GM19372 (cell line): ENCODE measurements around the gene NECAP2.
"Not testable (repeated sequence)": the region's sequence is repeated elsewhere in the genome, so short reads cannot be mapped to it uniquely, and the experiment has no call there.

Experiments
- ATAC-seq: cut with Tn5 transposase; IDR thresholded peaks from one replicate; pipeline ENCODE4 v1.9.1; 2021; ENCODE audit warnings: mild to moderate bottlenecking, low read depth, moderate library complexity; ENCODE audit not compliant: unreplicated experiment

NECAP2 gene

DNA sequence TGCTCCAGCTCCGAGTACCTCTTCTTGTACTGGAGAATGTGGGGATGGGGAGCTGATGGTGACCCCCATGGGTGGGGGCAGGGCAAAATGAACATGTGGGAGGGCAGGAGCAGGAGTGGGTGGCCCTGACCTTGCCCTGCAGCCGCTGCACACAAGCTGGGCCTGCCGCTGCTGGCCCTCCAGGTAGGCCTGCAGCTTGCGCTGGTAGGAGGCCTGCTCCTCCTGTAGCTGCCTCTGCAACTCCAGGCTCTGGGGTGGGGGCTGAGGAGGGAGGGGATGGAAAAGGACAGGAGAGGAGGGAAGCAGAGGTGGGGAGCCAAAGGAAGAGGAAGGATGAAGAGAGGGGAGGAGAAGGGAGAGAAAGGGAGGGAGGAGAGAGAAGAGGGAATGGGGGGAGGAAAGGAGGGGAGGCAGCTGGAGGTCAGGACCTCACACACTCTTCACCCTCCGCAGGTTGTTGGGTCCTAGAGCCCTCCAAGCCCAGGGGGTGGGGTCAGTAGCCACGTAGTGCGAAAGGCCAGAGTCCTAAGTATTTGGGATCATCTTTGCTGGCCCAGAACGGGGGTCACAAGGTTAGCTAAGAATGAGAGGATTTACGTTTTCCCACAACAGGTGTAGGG is 50.6 kb downstream of the NECAP2 start:
- ATAC-seq = no peak

DNA sequence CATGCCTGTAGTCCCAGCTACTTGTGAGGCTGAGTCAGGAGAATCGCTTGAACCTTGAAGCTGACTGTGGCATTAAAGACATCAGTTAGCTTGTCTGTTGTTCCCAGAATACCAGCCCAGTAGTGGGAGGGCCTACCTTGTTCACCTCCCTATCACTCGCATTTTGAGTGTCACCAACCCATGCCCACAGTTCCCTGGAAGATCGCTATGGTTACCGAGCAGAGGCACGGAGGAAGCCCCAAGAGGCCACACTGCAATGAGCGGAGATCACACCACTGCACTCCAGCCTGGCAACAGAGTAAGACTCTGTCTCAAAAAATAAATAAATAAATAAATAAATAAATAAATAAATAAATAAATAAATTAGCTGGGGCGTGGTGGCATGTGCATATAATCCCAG is 52.4 kb downstream of the NECAP2 start:
- ATAC-seq = not testable (repeated sequence)

DNA sequence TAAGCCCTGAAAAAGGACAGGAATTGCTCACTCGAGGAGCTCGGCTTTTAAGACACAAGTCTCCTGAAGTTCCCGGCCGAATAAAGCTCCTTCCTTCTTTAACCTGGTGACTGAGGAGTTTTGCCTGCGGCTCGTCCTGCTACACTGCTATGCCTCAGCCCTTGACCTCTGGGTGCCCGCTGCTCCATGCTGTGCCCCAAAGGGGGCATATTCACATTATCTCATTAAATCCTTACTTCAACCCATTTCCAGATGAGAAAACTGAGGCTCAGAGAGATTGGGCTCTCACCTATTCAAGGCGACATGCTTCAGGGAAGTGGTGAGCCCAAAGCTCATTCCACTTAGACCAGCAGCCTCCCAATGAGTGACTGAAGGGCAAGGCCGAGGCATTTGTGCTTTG is 53.2 kb downstream of the NECAP2 start:
- ATAC-seq = not testable (repeated sequence)

DNA sequence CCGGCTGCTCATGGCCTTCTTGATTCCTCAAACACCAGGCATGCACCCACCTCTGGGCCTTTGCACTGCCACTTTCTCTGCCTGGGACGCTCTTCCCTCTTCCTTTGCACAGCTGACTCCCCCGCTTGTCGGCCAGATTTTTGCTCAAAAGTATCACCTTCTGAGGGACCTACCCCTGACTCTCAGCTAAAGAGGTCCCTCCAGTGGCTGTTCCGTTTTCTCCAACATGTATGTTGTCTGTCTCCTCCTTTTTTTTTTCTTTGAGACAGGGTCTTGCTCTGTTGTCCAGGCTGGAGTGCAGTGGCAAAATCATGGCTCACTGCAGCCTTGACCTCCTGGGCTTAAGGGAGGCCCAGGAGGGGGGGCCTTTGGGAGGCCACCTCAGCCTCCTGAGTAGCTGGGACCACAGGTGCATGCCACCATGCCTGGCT is 57.0 kb downstream of the NECAP2 start:
- not testable (repeated sequence) for ATAC-seq

DNA sequence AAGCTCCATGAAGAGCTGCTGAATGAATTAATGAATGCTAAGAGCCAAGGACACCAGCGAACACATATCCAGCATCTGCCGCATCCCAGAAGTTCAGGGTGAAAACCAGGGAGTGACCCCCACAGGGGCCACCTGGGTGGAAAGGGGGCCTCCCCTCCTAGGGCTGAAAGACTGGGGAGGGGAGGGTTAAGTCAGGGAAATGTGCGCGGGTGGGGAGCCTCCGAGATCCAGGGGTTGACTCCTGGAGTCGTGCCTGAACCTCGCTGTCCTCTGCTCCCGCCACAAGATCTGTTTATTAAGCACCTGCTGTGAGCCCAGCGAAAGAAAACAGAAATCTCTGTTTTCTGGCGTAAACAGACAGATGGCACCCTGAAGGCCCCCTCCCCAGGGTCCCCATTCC is 57.5 kb downstream of the NECAP2 start:
- not testable (repeated sequence) for ATAC-seq

DNA sequence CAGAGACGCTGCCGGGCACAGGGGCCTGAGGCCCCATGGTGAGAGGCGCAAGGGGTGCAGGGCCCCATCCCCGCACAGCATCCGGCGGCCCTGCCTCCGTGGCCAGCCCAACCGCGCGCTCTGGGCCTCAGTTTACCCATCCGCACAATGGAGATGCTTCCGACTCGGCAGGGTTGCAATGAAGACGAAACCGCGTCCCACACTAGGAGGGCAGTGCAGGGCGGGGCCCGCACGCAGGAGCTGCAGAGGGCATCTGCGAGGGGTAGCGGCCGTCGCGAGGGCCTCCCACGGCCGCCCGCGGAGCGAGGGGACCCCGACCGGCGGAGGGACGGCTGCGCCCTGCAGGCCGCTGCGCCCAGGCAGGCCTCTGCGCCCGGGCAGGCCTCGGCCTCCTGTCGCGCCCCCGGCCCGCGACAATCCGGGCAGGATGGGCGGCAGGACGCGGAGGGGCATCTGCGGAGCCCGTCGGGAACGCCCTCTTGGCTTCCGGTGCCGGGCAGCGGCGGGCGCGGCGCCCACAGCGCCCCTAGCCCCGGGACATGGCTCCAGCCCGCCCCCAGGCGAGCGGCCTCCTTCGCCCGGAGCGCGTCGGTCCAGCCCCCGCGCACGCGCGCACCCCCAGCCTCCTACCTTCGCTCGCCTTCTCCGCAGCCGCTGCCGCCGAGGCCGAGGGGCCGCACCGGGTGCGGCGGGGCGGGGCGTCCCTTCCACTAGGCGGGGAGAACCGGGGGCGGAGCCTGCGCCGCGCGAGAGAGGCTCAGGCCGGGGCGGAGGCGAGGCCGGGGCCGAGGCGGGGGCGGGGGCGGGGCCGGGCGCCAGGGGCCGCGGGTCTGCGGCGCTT is 58.3 kb downstream of the NECAP2 start:
- ATAC-seq = peak; percentile 91

DNA sequence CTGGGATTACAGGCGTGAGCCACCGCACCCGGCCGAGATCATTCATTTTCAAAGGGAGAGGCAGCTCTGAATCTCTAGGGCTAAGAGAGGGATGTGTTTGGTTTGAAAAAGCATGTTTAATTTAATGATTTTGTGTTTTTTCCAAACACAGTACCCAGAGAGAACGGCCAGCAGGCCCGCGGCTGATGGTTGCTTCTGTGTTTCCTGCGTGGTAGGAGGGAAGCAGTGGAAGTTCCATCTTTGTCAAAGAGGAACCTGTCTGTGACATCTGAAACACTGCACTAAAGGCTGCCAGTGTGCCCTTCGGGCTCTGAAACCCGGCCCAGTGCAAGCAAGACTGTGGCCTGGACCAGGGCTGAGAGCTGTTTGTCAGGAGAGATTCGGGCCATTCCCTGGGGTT is 59.9 kb downstream of the NECAP2 start:
- ATAC-seq = not testable (repeated sequence)

DNA sequence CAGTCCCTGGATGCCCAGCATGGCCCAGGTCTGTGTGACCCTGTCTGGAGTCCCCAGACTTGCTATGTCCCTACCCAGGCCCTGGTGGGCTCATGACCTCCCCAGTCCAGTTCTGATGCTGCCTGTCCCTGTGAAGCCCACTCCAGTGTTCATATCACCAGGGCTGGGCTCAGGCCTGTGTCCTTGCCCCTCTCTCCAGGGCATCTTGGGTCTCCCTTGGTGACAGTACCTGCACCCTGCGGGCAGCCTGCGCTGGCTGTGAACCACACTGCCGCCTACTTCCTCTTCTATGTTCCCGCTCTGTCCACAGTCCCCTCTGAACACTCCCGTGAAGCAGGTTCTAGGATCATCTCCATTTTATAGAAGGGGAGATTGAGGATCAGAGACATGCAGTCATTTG is 60.5 kb downstream of the NECAP2 start:
- ATAC-seq = not testable (repeated sequence)

DNA sequence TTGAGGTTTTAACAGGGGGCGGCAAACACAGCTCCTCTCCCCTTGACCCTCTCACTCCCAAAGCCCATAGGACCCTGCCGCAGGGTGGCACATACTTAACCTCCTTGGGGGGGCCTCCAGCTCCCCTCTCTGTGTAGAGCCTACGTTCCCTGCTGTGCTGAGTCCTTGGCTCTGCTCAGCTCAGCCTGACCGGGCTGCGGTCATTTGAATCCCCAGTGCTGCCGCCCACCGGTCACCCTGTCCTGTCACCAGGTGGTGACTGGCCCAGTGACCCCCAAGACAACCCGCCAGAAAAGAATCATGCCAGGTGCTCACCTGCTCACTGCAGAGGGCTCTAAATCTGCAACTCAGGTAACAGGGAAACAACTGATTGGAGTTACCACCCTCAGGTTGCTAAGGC is 60.9 kb downstream of the NECAP2 start:
- not testable (repeated sequence) for ATAC-seq

DNA sequence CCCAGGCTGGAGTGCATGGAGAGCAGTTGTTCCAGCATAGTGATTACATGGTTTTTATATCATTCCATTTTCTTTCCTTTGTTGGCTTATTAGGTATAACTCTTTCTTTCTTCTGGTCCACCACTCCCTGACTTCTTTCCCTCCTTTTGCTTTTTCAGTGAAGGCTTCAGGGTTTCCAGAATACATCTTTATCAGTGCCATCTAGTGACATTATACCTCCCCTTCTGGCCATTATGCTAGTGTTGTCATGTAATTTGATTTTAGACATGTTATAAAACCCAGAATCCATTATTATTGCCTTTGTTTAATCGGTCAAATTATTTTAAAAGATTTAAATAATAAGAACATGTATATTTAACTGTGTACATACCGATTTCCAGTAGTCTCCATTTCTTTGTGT is 63.0 kb downstream of the NECAP2 start:
- no peak for ATAC-seq

DNA sequence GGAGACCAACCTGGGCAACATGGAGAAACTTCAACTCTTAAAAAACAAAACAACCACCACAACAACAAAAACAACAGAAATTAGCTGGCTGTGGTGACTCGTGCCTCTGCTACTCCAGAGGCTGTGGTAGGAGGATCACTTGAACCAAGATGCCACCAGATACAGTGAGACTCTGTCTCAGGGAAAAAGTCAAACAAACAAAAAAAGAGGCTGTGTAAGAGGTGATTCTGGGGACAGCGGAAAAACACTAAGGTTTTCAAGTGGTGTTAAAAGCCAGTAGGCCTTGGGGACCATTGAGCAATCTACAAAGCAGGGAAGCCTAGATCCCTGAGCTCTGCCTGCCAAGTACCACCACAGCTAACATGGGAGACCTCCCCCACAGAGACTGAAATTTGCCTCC is 65.3 kb downstream of the NECAP2 start:
- not testable (repeated sequence) for ATAC-seq

DNA sequence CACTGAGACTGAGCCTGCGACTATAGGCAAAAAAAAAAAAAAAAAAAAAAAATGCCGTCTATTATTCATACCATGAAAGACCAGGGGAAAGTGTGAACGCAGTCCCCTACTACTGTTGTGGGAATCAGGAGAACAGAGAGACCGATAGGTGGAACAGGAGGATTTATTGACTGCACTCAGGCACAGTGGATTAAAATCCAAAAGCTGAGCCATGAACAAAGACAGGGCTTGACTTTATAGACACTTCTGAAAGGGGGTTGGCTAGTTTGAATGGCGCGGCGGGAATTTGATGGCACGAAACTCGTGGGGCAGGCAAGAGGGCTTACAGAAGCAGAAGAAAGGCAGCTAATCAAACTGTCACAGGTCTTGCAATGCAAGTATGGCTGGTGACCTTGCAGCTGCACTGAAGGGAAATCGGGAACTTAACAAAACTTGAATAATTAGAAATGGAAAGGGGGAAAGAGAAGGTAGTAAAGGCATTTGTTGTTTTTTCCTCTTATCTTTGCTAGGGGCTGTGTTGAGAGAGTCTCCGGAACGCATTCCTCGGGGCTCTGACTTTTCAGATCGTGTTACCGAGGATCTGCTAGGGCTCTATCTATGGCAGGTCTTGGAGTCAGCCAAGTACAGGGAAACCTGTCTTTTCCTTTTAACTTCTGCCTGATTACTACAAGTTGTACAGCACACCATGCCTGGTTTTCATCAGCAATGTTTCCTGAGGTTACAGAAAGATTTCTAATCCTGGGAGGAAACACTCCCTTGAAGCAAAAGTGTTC is 66.0 kb downstream of the NECAP2 start:
- not testable (repeated sequence) for ATAC-seq

DNA sequence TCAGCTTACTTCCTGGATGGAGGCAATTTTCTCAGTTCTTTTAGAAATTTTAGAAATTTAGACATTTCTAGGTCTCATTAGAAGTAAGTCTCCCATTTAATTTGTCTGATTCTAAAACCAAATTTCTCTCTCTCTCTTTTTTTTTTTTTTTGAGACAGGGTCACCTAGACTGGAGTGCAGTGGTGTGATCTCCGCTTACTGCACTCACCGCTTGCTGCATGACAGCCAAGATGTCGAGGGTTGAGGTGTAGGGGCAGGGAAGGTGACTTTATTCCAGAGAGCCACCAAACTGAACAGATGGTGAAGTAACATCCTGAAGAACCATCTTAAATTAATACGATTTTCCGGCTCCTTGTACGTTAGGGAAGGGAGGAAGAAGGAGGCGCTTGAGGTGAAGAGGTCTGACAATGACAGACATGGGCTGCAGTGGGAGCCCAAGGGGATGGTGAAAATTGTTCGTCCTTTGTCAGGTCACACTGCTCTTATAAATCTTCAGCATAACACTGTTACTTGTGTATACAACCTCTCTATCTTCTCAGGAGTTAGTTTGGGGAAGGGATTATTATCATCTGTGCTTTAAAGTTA is 68.4 kb downstream of the NECAP2 start:
- not testable (repeated sequence) for ATAC-seq
